HEK293 (cell line): ENCODE measurements around the gene CCNL1.

Source experiments
- ZBTB7A ChIP-seq: fragments of 450-650 bp; formaldehyde crosslinking; IDR thresholded peaks from 2 replicates; pipeline ENCODE4 v1.5.1; 2016; ENCODE audit warnings: low read depth, missing biosample characterization, missing genetic modification characterization
- ZBTB8A ChIP-seq: fragments of 450-650 bp; formaldehyde crosslinking; IDR thresholded peaks from 2 replicates; pipeline ENCODE4 v1.5.1; 2016; ENCODE audit warnings: missing biosample characterization, missing genetic modification characterization
- ZEB2 ChIP-seq: fragments of 450-650 bp; formaldehyde crosslinking; IDR thresholded peaks from 2 replicates; pipeline ENCODE4 v1.5.1; 2016; ENCODE audit warnings: missing biosample characterization, missing genetic modification characterization
- ZNF473 ChIP-seq: fragments of 450-650 bp; formaldehyde crosslinking; IDR thresholded peaks from 2 replicates; pipeline ENCODE4 v1.5.1; 2017; ENCODE audit warnings: missing biosample characterization, missing genetic modification characterization
- ZNF660 ChIP-seq: fragments of 450-650 bp; IDR thresholded peaks from 2 replicates; pipeline ENCODE4 v1.5.1; 2018; ENCODE audit warnings: missing biosample characterization, mild to moderate bottlenecking, missing genetic modification characterization
- TF ChIP-seq, protein P1 (sequence below): fragments of 450-650 bp; formaldehyde crosslinking; IDR thresholded peaks from 2 replicates; pipeline ENCODE4 v1.5.1; 2016; ENCODE audit warnings: missing biosample characterization, missing genetic modification characterization

- TF ChIP-seq ZBTB7A (no peak), ZNF473 (tag by site-specific recombination) (no peak), ZEB2 (tag by site-specific recombination) (no peak), ZNF660 (no peak), ZBTB8A (tag by site-specific recombination) (no peak)
- TF ChIP-seq, protein P1, sequence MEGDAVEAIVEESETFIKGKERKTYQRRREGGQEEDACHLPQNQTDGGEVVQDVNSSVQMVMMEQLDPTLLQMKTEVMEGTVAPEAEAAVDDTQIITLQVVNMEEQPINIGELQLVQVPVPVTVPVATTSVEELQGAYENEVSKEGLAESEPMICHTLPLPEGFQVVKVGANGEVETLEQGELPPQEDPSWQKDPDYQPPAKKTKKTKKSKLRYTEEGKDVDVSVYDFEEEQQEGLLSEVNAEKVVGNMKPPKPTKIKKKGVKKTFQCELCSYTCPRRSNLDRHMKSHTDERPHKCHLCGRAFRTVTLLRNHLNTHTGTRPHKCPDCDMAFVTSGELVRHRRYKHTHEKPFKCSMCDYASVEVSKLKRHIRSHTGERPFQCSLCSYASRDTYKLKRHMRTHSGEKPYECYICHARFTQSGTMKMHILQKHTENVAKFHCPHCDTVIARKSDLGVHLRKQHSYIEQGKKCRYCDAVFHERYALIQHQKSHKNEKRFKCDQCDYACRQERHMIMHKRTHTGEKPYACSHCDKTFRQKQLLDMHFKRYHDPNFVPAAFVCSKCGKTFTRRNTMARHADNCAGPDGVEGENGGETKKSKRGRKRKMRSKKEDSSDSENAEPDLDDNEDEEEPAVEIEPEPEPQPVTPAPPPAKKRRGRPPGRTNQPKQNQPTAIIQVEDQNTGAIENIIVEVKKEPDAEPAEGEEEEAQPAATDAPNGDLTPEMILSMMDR (tag by site-specific recombination), result no peak
Observed at GRCh38 chr3:157167371-157168042, 7.6 kb upstream of the CCNL1 start.
